HG03439 (cell line): ENCODE data around the gene TAS1R3.
A peak's percentile ranks its signal among the peaks of the same experiment; 100 is the strongest.
"Not testable (repeated sequence)": the region's sequence is repeated elsewhere in the genome, so short reads cannot be mapped to it uniquely, and the experiment has no call there.

Experiments
- ATAC-seq: cut with Tn5 transposase; IDR thresholded peaks from one replicate; pipeline ENCODE4 v1.9.1; 2021; ENCODE audit warnings: mild to moderate bottlenecking, moderate library complexity; ENCODE audit not compliant: unreplicated experiment

The TAS1R3 gene

DNA sequence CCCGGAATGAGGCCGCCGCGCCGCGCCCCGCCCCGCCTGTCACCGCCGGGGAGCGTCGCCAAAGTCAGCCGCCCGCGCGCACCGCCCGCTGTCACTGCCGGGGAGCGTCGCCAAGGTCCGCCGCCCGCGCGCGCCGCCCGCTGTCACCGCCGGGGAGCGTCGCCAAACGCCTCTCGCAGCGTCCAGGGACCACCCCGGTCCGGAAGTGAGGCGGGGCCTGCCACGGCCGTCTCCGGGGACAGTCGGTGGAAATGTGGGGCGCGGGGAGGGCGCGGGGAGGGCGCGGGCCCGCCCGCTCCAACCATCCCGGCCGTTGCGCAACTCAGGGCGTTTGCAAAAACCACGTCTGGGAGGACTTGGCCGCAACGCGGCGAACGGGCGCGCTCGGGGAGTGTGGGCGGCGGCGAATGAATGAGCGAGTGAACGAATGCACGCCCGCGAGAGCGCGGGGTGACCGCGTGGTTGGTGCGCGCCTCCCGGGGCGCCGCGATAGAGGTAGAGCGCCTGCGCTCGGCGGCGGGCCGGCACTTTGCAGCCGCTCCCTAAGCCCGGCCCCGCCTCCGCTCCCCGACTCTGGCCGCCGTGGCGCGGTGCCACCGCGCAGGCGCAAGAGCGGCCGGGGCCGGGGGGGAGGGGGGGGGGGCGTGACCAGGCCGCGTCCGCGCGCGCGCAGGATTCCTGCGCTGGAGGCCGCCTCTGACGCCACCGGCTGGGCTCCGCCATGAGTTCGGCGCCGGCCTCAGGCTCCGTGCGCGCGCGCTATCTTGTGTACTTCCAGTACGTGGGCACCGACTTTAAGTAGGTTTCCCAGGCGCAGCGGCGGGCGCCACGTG lies 22.9 kb upstream of the TAS1R3 start, which contains the start of the genes ACAP3 and PUSL1:
Gene ACAP3 (minus strand): TSS at position 8 of the 833 bp plus-strand sequence. CDS start 115 bp downstream, outside the sequence.
Gene PUSL1 (plus strand): TSS at position 675 of the 833 bp plus-strand sequence. CDS start 47 bp downstream, at position 722.
- ATAC-seq: peak; percentile 56

DNA sequence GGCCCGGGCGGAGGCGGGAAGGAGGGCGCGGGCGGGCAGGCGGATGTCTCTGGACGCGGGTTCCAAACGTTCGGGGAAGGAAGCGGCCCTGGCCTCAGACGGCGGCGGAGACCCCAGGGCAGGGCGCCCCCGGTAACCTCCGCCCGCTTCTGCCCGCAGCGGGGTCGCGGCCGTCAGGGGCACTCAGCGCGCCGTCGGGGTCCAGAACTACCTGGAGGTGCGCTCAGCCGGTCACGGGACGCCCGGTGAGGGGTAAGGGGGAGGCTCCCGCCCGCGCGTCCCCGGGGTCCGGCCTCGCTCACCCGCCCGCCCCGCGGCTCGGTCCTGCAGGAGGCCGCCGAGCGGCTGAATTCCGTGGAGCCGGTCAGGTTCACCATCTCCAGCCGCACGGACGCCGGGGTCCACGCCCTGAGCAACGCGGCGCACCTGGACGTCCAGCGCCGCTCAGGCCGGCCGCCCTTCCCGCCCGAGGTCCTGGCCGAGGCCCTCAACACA lies 22.3 kb upstream of the TAS1R3 start:
- ATAC-seq: peak; percentile 8

DNA sequence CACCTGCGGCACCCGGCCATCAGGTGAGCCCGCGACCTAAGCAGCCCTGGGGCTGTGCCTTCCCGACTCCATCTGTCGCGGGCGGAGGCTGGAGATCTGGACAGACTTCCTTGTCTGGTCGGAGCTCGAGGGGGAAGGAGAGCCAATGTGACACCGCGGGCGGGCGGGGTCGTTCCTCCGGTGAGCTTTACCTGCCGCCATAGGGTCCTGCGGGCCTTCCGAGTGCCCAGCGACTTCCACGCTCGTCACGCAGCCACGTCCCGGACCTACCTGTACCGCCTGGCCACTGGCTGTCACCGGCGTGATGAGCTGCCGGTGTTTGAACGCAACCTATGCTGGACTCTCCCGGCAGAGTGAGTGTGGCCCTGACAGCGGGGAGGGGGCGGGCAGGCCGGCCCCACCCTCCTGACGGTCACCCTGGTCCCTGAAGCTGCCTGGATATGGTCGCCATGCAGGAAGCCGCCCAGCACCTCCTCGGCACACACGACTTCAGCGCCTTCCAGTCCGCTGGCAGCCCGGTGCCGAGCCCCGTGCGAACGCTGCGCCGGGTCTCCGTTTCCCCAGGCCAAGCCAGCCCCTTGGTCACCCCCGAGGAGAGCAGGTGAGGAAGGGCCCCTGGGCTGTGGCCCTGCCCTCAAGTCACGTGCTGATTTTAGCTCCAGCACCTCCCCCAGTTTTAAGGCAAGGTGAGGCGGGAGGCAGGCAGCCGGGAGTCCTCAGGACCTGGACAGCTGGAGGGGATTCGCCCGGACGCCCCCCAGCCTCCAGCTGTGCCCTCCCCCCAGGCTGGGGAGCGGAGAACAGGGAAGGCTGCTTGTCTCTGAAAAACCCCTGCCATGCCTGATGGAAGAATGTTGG lies 21.6 kb upstream of the TAS1R3 start:
- ATAC-seq: no peak

DNA sequence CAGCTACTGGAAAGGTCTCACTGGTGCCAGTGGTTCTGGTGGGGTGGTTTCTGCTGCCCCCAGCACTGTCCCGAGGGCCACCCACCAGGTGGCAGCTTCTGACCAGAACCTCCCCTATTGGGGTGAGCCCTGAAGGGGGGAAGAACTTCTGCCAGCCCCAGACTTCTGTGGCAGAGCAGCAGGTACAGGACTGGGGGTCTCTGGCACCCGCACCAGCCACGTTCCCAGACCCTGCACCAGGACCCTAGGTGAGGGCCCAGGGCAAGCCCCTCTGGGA lies 21.0 kb upstream of the TAS1R3 start:
- no peak for ATAC-seq

DNA sequence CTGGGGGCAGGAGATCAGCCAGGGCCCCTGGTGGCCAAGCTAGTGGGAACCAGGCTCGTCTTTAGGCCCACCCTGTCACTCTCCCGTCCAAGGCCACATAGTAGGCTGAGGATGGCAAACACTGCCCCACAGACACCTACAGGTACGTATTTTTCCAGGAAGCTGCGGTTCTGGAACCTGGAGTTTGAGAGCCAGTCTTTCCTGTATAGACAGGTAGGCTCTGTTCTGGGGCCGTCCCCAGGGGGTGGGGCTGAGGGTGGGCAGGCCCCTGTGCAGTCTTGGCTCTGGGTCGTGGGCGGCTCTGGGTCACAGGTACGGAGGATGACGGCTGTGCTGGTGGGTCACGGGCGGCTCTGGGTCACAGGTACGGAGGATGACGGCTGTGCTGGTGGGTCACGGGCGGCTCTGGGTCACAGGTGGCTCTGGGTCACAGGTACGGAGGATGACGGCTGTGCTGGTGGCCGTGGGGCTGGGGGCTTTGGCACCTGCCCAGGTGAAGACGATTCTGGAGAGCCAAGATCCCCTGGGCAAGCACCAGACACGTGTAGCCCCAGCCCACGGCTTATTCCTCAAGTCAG lies 20.5 kb upstream of the TAS1R3 start:
- ATAC-seq: no peak

DNA sequence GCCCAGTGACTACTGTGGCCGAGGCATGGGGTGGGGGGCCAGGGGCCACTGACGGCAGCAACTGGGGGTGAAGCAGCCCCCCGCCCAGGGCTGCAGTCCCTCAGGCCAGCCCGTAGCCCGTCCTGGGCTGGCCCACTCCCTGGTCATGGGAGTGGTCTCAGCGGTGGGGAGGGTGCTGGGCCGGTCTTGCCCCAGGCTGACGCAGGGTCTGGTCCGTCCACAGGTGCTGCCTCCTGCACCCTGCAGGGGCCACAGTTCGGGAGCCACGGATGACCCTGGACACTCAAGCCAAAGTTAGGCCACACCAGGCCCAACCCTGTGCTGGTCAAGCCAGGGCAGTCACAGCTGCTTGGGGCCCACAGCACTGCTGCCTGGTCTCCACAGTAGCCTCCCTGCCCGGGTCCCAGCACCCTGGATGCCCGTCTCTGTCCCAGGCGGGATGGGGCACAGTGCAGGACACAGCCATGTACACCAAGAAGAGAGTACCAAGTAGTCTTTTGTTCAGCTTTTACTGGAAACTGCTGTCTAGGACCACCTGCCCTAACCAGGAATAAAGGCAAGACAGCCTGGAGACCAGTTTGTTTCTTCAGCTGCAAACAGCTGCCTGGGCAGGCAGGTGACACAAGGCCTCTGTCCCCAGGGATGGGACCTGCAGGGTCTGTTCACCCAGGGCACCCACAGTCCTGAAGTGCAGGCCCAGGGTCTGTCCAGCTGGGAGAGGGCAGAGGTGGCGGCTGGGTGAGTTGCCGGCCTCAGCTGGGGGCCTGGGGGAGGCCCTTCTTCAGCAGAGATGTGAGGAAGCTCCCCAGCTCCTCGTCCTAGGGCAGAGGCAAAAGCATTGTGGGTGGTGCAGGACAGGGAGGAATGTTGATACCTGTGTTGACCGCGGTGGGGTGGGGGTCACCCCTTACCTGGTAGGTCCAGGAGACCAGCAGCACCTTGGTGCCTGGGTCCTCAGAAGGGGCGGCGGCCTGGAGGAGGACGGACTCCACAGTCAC lies 19.7 kb upstream of the TAS1R3 start:
- no peak for ATAC-seq

DNA sequence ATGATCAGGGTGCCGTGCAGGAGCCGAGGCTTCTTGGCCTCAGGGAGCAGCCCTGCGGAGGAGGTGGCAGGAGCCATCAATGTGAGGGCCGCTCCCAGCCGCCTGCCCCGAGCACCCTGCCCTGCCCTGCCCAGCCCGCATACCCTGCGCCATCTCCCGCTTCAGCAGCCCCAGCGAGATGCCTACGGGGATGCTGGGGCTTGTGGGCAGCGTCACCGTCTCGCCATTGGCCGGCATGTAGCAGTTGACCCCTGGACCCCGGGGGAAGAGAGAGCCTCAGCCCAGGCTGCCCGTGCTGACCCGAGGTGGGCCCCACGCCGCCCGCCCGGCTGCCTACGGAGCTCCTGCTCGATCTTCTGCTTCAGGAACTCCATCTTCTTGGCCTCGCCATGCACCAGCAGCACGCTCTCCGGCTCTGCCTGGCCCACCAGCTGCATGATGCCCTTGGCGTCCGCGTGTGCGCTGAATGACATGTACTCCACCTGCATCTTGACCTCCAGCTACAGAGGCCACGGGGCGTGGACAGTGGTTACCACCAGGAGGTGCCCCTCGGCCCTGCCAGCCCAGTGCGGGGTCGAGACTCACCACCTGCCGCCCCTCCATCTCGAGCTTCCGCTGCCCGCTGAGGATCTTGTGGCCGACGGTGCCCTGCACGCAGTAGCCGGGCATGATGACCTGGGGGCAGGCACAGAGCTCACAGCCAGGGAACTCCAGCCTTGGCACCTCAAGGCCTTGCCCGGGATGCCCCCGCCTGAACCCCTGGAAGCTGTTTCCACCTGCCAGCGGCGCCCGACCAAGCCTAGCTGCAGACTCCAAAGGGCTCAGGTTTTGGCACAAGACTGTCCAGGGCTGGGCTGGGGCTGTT lies 18.4 kb upstream of the TAS1R3 start:
- no peak for ATAC-seq

DNA sequence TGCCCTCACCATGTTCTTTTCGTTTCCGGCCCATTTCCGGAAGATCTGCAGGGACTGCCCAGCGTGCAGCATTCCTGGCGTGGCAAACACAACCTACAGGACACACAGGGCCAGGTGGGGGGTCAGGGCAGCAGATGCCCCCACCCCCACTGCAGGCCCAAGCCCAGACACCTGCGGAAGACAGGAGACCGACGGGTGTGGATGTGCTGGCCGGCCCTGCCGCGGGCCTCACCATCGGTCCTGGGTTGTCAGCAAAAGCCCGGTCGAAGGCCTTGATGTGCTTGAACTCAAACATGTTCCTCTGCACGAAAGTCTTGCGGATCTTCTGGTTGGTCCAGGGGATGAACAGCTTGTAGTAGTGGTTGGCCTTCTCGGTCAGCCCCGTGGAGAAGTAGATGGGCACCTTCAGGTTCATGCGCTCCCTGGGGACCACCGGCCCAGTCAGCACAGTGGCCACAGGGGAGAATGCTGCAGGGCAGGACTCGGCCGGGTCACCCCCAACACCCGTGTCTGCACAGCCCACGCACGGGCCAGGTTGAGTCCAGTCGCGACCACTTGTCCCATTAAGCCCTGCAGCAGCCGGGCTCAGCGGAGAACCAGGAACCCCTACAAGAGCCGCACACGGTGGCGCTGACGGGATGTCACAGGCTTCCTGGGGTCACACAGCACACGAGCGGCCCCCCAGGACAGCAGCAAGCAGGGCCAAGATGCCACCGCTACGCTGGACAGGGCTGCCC lies 17.4 kb upstream of the TAS1R3 start:
- ATAC-seq: no peak

DNA sequence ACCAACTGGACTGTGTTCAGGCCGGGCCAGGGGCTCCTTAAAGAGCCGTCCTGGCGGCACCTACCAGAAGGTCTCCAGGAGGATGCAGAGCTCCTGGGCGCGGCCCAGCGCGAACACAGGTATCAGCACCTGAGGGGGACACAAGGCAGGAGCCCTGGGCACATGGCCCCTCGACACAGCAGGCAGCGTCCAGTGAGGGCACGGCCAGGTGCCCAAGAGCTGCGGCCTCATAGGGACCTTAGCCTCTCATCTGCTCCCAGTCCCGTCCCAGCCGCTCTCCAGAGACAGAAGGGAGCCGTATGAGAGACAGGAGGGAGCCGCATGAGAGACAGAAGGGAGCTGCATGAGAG lies 16.9 kb upstream of the TAS1R3 start:
- ATAC-seq: no peak

DNA sequence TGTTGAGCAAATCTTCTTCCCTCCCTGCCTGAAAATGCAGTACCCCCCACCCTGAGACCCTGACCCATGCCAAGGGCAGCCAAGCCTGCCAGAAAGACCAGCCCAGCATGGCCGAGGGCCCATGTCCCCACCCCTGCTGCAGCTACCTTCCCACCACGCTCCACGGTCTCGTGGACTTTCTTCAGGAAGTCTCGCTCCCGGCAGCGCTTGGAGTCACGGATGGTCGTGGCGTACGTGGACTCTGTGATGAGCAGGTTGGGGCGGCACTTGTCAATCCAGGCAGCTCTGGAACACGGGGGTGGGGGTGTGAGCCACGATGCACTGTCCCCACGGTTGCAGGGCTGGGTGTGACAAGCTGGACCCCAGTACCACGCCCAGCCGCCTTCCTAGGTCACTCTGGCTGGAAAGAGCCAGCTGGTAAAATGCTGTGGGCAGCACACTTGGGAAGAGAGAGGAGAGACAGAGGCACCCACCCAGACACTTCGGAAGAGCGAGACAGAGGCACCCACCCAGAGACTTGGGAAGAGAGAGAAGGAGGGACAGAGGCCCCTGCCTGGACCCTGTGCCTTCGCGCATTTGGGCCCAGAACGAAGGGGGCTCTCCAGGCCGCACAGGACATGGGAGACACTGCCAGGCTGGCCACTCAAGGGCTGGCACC lies 16.3 kb upstream of the TAS1R3 start:
- ATAC-seq: no peak

DNA sequence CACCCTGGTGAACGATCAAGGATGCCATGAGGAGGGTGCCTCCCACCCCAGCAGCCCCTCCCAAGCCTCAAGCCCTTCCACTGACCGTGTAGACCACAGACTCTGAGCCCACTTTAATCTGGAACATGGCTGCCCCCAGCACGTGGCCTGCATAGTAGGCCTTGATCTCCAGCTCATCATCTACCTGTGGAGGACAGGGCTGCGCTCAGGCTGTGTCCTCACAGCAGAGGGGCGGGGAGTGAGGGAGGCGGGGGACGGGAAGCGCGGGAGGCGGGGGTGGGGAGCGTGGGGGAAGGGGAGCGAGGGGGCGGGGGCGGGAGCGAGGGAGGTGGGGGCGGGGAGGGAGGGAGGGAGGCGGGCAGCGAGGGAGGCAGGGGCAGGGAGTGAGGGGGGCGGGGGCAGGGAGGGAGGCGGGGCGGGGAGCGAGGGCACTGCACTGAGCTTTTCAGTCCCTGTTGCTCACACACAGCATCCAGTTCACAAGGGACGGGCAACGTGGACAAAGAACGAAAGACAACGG lies 15.6 kb upstream of the TAS1R3 start:
- no peak for ATAC-seq

DNA sequence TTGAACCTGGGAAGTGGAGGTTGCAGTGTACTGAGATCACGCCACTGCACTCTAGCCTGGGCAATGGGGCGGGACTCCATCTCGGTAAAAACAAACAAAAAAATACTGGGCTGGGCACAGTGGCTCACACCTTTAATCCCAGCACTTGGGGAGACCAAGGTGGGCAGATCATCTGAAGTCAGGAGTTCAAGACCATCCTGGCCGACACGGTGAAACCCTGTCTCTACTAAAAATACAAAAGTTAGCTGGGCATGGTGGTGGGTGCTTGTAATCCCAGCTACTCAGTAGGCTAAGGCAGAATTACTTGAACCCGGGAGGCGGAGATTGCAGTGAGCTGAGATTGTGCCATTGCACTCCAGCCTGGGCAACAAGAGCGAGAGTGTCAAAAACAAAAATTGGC lies 14.9 kb upstream of the TAS1R3 start:
- ATAC-seq: not testable (repeated sequence)

DNA sequence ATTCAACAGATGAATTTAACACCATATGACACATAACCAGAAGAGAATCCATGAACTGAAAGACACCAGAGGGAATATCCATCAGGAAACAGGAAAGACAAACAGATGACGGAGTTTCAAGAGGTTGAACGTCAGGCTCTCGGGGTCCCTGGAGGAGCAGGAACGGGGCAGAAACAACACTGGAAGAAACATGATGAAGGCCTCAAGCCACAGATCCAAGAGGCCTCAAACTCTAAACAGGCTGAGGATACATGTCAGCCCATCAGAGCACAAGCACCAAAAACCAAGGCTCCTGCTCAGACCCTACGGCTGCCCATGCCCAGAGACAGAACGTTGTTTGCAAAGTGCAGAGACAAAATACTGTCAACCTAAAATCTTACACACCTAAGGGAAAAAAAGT lies 13.7 kb upstream of the TAS1R3 start:
- ATAC-seq: no peak

DNA sequence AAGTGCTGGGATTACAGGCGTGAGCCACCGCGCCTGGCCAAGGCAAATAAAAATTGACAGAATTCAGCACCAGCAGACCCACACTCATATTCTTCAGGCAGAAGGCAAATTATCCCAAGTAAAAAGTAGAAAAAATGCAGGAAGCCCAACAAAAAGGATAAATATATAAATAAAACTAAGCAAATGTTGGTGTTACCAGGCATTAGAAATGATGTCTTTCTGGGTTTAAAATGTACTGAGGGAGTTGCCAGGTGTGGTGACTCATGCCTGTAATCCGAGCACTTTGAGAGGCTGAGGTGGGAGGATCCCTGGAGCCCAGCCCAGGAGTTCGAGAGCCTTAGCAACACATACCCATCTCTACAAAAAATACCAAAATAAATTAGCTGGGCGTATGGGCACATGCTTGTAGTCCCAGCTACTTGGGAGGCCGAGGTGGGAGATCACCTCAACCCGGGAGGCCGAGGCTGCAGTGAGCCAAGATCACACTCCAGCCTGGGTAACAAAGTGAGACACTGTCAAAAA lies 12.9 kb upstream of the TAS1R3 start:
- no peak for ATAC-seq

DNA sequence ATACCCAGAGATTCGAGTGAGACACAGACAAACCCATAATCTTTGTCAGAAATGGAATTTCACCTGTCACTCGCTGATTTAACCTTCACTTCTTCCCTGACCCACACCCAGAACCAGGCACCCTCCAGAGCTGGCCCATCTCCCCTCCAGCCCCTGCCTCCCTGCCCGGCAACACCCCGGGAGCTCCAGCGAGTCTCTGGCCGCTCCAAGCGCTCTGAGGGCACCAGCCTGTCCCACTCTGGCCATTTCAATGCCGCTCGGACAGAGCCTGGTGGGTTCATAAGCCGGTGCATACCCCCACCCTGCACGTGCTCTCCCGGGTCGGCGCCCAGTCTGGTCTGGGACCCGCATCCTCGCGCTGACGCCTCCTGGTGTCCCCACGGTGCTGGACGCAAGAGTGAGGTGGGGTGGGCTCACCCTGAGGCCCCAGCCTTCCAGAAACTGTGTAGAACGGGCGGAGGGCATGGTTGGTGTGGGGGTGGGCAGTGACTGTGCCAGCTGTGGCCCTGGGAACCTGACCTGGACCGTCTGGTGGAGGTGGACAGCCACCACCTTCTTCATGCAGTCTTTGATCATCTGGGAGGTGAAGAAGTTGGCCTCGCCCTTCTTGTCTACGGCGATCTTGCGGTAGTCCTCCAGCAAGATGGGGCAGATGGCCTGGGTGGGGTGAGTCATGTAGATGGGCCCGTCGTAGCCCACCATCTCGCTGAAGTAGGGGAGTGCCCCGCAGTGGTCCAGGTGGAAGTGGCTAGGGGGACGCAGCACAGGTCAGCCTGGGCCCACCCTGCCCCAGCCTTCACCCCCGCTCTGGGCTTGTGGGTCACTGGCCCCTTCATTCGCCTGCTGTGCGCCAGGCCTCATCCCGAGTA lies 12.1 kb upstream of the TAS1R3 start:
- no peak for ATAC-seq

DNA sequence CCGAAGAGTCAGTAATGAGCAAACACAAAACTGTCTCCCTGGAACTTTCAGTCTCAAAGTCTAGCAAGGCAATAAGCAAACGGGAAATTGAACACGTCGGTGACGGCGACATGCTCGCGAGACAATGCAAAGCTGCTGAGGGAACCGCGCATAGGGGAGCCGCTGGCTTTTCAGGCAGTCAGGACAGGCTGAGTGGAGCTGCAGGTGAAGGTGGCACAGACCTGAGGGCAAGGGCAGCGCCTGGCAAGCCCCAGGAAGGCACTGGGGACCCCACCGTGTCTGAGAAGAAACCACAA lies 11.5 kb upstream of the TAS1R3 start:
- ATAC-seq: no peak
